ENCODE measurements around the gene C16orf74.

Gene C16orf74

DNA sequence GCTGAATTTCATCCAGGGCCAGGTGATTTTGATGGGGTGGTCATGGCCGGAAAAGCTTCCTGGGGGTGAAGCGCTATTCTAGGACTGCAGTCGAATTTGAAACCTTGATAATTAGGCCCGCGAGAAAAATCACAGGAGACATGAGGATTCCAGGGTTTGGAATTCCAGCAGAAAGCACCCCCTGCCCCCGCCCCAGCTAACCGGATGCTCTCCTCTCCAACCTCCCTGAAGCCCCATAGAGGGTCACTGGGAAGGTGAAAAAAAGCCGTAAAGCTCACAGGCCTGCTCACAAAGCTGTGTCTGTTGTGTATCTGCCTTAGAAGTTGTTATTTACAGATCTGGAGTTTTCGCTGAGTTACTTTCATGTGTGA, 61.0 kb downstream of the C16orf74 start:
- TF ChIP-seq CTCF (IDR thresholded peaks at IDR 0.05; ENCODE audit: low read depth, low read length): no peak
- H3K4me3 ChIP-seq (replicated peaks in 1 of 2; ENCODE audit: low read depth in 2 of 2, low read length in 2 of 2): no peak overlapping the region
- no peak for DNase-seq (ENCODE audit: low read depth in 2 of 2)

DNA sequence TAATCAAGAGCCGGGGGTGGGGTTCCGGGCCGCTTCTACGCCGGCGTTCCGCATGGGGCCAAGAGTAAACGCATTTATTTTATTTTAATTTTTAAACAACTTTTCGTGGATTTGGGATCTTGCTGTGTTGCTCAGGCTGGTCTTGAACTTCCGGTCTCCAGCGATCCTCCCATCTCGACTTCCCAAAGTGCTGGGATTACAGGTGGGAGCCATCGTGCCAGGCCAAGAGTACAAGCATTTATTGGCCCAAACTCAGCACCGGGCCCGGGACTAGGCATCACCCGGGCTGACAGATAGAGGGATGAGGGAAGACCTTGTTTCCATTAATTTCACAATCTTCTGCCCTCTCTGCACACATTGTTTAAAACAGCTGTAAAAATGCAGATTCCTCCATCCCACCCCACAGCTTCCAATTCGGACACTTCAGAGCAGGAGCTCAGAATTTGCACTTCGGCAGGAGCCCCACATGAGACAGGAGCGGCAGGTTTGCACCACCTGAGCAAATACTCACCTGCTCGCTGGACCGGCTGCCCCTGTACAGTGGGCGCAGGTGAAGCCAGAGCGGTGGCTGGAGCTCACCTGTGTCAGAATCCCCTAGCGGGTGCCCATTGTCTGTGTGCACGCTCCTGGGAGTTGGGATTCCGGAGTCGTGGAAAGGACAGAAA, 61.5 kb downstream of the C16orf74 start:
- no peak for TF ChIP-seq CTCF (IDR thresholded peaks at IDR 0.05; ENCODE audit: low read depth, low read length)
- no peak for DNase-seq (ENCODE audit: low read depth in 2 of 2)
- peak overlapping the region; percentile 41 to 42 for H3K4me3 ChIP-seq (replicated peaks in 1 of 2; ENCODE audit: low read depth in 2 of 2, low read length in 2 of 2)

GRCh38 chr16:85688586-85689284, 62.2 kb downstream of the C16orf74 start, which contains the start of gene GINS2:
GINS2 (minus strand) TSS chr16:85688954; CDS start chr16:85688898, 56 bp downstream.
- peak; percentile 84 to 93 for DNase-seq (ENCODE audit: low read depth in 2 of 2)
- no peak for TF ChIP-seq CTCF (IDR thresholded peaks at IDR 0.05; ENCODE audit: low read depth, low read length)
- H3K4me3 ChIP-seq (replicated peaks in 1 of 2; ENCODE audit: low read depth in 2 of 2, low read length in 2 of 2): peak within 1 kb of the TSS; percentile 70 to 75

- no peak for TF ChIP-seq CTCF (IDR thresholded peaks at IDR 0.05; ENCODE audit: low read depth, low read length)
- H3K4me3 ChIP-seq (replicated peaks in 1 of 2; ENCODE audit: low read depth in 2 of 2, low read length in 2 of 2): peak overlapping the region; percentile 70 to 75
- DNase-seq (ENCODE audit: low read depth in 2 of 2): no peak
Observed at GRCh38 chr16:85687651-85688471, 63.0 kb downstream of the C16orf74 start.

DNA sequence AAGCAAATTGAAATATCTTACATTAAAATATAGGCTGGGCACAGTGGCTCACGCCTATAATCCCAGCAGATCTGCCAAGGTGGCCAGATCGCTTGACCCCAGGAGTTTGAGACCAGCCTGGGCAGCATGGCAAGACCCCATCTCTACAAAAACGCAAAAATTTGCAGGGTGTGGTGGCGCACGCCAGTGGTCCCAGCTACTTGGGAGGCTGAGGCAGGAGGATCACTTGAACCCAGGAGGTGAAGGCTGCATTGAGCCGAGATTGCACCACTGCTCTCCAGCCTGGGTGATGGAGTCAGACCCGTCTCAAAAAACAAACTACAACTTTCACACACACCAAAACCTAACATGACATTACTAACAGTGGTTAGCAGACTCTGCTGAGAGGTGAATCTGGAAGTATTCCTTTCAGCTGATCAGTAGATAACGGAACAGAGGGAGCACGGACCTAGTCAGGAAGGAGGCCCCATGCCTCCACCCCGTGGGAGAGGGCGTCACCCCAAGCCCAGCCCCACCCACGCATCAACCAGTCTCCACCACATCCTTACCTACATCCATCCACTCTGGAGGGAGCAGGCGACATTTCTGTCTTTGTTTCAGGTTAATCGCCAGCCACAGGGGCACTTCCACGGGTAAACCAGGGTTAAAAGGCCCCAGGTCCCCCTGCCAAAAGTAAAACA, 63.8 kb downstream of the C16orf74 start:
- no peak overlapping the region for H3K4me3 ChIP-seq (replicated peaks in 1 of 2; ENCODE audit: low read depth in 2 of 2, low read length in 2 of 2)
- no peak for DNase-seq (ENCODE audit: low read depth in 2 of 2)
- TF ChIP-seq CTCF (IDR thresholded peaks at IDR 0.05; ENCODE audit: low read depth, low read length): no peak

DNA sequence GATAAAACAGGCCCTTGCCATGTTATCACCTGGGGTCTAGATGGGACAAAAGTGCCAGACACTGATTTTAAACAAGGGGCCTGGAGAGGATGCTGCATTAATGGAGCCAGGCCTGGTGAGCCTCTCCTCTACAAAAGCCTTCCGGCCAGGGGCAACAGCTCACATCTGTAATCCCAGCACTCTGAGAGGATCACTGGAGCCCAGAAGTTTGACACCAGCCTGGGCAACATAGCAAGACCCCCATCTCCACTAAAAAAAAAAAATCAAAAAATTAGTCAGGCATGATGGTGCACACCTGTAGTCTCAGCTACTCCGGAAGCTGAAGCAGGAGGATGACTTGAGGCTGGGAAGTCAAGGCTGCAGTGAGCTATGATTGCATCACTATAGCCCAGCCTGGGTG, 65.6 kb downstream of the C16orf74 start:
- no peak overlapping the region for H3K4me3 ChIP-seq (replicated peaks in 1 of 2; ENCODE audit: low read depth in 2 of 2, low read length in 2 of 2)
- DNase-seq (ENCODE audit: low read depth in 2 of 2): no peak
- TF ChIP-seq CTCF (IDR thresholded peaks at IDR 0.05; ENCODE audit: low read depth, low read length): no peak

All from cardiac fibroblast (primary cell).